Body of pancreas (tissue), 4 donors: ENCODE results near the gene RHOJ.

ENCODE experiments used
- POLR2A ChIP-seq, 3 donors: fragments of 450-650 bp; IDR thresholded peaks; one replicate each; pipeline ENCODE4 v1.6.1; 2016; ENCODE audit warnings: antibody characterized with exemption in 3 of 3, mild to moderate bottlenecking in 2 of 3
- TF ChIP-seq, protein P1 (sequence below), 7 experiments: fragments of 450-650 bp in 4 of 7; fragments of 200-600 bp in 3 of 7; sonication (generic) in 3 of 7; IDR thresholded peaks; one replicate each; pipeline ENCODE4 v1.5.1; 2016 to 2019; ENCODE audit warnings: antibody characterized with exemption in 7 of 7

DNA sequence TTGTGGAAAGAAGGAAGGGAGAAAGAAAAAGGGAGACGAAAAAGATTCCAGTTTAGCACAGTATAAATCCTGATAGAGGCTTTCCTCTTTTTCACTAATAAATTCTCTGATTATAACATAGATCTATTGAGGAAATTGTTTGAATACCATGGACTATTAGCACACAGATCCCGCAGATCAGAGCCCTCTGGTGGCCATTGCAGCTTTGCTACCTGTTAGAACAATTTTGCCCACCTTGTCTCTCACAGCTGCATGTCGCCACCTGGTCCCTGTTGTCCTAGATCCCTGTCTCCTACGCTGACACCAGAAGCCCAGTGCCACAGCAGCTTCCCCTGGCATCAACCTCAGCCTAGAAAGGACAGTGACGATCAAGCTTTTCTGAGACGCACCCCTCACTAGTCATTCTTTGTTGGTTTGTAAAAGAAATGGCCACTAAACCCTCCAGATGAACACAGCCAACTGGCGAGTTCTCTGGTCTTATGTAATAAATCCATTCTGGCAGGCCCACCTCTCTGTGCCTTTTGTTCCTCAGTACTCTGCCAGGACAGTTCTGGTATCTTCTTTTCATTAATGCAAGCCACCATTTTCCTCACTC, 104.6 kb downstream of the RHOJ start:
- TF ChIP-seq, protein P1, sequence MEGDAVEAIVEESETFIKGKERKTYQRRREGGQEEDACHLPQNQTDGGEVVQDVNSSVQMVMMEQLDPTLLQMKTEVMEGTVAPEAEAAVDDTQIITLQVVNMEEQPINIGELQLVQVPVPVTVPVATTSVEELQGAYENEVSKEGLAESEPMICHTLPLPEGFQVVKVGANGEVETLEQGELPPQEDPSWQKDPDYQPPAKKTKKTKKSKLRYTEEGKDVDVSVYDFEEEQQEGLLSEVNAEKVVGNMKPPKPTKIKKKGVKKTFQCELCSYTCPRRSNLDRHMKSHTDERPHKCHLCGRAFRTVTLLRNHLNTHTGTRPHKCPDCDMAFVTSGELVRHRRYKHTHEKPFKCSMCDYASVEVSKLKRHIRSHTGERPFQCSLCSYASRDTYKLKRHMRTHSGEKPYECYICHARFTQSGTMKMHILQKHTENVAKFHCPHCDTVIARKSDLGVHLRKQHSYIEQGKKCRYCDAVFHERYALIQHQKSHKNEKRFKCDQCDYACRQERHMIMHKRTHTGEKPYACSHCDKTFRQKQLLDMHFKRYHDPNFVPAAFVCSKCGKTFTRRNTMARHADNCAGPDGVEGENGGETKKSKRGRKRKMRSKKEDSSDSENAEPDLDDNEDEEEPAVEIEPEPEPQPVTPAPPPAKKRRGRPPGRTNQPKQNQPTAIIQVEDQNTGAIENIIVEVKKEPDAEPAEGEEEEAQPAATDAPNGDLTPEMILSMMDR (IDR thresholded peaks at IDR 0.05) = peak in 6 of 7 experiments; percentile 22 to 39 (median 26)
- no peak for TF ChIP-seq POLR2A (IDR thresholded peaks at IDR 0.05)
